HG02623 (cell line): ENCODE data around the gene CCNQ.
"Not testable (repeated sequence)": the region's sequence is repeated elsewhere in the genome, so short reads cannot be mapped to it uniquely, and the experiment has no call there.

Experiments used
- ATAC-seq: cut with Tn5 transposase; IDR thresholded peaks from one replicate; pipeline ENCODE4 v1.9.1; 2021; ENCODE audit warnings: moderate library complexity; ENCODE audit not compliant: unreplicated experiment

CCNQ gene

GRCh38 chrX:153623310-153624029 is 24.5 kb upstream of the CCNQ start:
- ATAC-seq = no peak

GRCh38 chrX:153622661-153623309 is 23.8 kb upstream of the CCNQ start:
- ATAC-seq = no peak

GRCh38 chrX:153621949-153622598 is 23.1 kb upstream of the CCNQ start:
- no peak for ATAC-seq

GRCh38 chrX:153620576-153620975 is 21.6 kb upstream of the CCNQ start:
- no peak for ATAC-seq

GRCh38 chrX:153614818-153615217 is 15.9 kb upstream of the CCNQ start:
- no peak for ATAC-seq

- no peak for ATAC-seq
These were observed 13.5 kb upstream of the CCNQ start for GRCh38 chrX:153612413-153612812.

GRCh38 chrX:153611298-153612095 is 12.6 kb upstream of the CCNQ start:
- ATAC-seq = no peak

- no peak for ATAC-seq
These were observed 11.9 kb upstream of the CCNQ start for GRCh38 chrX:153610836-153611213.

- peak; percentile 61 for ATAC-seq
These were observed 11.2 kb upstream of the CCNQ start for GRCh38 chrX:153609917-153610835.

- ATAC-seq = no peak
These were observed 9.9 kb upstream of the CCNQ start for GRCh38 chrX:153608806-153609205.

GRCh38 chrX:153608376-153608775 is 9.4 kb upstream of the CCNQ start:
- no peak for ATAC-seq

GRCh38 chrX:153606503-153606902 is 7.6 kb upstream of the CCNQ start:
- ATAC-seq = no peak

GRCh38 chrX:153604666-153605380 is 5.9 kb upstream of the CCNQ start:
- not testable (repeated sequence) for ATAC-seq

GRCh38 chrX:153603131-153603656 is 4.3 kb upstream of the CCNQ start:
- ATAC-seq = no peak

GRCh38 chrX:153602601-153603000 is 3.7 kb upstream of the CCNQ start:
- ATAC-seq = no peak

GRCh38 chrX:153601511-153602110 is 2.7 kb upstream of the CCNQ start:
- no peak for ATAC-seq

GRCh38 chrX:153600921-153601320 is 2.0 kb upstream of the CCNQ start:
- no peak for ATAC-seq

- no peak for ATAC-seq
These were observed 1.1 kb upstream of the CCNQ start for GRCh38 chrX:153600032-153600373.
